ENCODE results near the gene TSGA10. TPM values are rescaled to one million over a fixed set of nuclear protein-coding genes. Genes with fewer than 3 reads are reported as not detected.
"Not testable (repeated sequence)": the region's sequence is repeated elsewhere in the genome, so short reads cannot be mapped to it uniquely, and the experiment has no call there.

Gene TSGA10, protein sequence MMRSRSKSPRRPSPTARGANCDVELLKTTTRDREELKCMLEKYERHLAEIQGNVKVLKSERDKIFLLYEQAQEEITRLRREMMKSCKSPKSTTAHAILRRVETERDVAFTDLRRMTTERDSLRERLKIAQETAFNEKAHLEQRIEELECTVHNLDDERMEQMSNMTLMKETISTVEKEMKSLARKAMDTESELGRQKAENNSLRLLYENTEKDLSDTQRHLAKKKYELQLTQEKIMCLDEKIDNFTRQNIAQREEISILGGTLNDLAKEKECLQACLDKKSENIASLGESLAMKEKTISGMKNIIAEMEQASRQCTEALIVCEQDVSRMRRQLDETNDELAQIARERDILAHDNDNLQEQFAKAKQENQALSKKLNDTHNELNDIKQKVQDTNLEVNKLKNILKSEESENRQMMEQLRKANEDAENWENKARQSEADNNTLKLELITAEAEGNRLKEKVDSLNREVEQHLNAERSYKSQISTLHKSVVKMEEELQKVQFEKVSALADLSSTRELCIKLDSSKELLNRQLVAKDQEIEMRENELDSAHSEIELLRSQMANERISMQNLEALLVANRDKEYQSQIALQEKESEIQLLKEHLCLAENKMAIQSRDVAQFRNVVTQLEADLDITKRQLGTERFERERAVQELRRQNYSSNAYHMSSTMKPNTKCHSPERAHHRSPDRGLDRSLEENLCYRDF
- polyA plus RNA-seq: 10 to 100 TPM in 2 of 3 donors, 1 to 10 TPM in 1; 7.9 to 15.9 (median 11.0) TPM

DNA sequence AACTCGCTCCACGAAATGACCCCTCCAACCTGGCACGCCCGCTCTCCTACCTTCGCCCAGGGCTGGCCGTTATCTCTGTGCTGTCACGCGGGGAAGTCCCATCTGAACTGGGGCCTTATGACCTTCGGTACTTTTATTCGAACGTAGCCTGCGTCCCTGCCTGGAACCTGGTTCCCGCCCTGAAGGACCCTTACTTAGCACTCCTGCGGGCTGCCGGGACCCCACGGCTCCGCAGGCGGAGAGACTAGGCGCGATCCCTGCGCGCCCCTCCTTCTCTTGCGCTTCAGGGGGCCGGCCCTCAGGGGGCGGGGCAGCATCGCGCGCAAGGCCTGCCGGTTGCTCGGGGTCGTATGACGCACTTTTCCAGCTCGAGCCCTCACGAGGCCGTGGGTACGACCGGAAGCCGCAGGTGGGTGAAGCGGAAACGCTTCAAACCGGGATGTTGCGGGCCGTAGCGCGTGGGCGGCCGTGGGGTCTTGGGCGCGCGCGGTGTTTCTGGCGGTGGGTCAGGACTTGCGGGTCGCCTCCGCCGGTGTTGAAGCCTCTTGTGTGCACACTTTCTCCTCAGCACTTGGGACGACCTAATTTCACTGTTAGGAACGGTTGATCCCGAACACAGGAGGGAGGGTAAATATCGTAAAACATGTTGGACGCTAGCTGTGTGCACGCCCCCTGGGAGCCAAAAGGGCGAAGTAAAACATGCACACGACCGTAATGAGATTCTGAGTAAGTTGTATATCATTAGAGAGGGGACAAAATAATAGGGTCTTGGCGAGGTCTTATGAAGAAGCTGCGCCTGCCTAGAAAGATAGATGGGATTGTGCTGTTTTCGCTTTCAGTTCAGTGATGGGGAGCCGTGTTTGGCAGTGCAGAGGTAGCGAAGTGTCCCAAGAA lies at the start of gene TSGA10, which contains the start of gene LIPT1:
Gene TSGA10 (minus strand): TSS at position 300 of the 894 bp plus-strand sequence. CDS start 45,503 bp downstream, outside the sequence.
Gene LIPT1 (plus strand): TSS at position 325 of the 894 bp plus-strand sequence. CDS start 6,991 bp downstream, outside the sequence.
- peak within 1 kb of the TSS in 1 of 6 donors; percentile 97 for H3K27ac Mint-ChIP-seq
- no peaks in the 10 kb centered on the region for H3K9me3 Mint-ChIP-seq
- H3K27me3 Mint-ChIP-seq (ENCODE audit: low read depth in 3 of 3): peaks cover 4 to 17% (median 7%) of the 10 kb centered on the region in 3 donors
- peaks cover 11 to 40% of the 10 kb centered on the region in 2 donors for H3K4me1 Mint-ChIP-seq
- DNase-seq: peak; percentile 91 to 92 (median 91)
- H3K4me3 Mint-ChIP-seq: no peak within 1 kb of the TSS
- peaks cover 11 to 21% (median 12%) of the 10 kb centered on the region in 3 donors for H3K36me3 Mint-ChIP-seq

DNA sequence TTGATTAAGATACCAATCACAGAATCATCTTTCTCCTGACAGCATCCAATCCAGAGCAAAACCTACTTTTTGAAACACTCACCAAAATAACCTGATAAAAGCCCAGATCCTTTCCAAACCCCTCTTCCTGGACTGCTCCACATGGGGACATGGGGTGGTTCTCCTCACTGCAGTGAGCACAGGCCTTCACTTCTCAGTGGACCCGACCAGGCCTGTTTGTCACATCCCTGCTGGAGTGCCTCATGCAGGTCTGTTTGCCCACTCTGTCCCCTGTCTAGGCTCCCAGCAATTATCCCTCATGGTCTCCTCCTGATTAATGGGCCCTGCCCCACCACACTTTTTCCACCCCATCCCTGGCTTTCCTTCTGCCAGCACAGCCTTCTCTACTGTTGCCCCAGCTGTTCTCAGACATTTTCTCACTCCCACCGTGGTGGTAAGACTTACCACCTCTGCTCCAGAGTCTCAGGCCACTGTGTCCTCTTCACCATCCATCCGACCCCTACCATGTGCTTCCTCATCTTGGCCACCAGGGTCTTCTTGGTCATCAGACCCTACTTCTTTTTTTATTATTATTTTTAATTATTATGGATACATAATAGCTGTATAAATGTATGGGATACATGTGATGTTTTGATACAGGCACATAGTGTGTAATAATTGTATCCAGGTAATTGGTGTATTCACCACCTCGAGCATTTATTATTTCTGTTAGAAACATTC lies 47.4 kb upstream of the TSGA10 start:
- H3K27ac Mint-ChIP-seq: peak overlapping the region in 3 of 6 donors; percentile 1 to 56 (median 29)
- H3K9me3 Mint-ChIP-seq: peaks cover 0 to 14% (median 4%) of the 10 kb centered on the region in 6 donors
- H3K4me3 Mint-ChIP-seq: no peak overlapping the region
- H3K4me1 Mint-ChIP-seq: no peaks in the 10 kb centered on the region
- peaks cover 6 to 15% (median 6%) of the 10 kb centered on the region in 3 donors for H3K36me3 Mint-ChIP-seq
- DNase-seq: no peak
- H3K27me3 Mint-ChIP-seq (ENCODE audit: low read depth in 3 of 3): peaks cover 0 to 2% (median 2%) of the 10 kb centered on the region in 3 donors

DNA sequence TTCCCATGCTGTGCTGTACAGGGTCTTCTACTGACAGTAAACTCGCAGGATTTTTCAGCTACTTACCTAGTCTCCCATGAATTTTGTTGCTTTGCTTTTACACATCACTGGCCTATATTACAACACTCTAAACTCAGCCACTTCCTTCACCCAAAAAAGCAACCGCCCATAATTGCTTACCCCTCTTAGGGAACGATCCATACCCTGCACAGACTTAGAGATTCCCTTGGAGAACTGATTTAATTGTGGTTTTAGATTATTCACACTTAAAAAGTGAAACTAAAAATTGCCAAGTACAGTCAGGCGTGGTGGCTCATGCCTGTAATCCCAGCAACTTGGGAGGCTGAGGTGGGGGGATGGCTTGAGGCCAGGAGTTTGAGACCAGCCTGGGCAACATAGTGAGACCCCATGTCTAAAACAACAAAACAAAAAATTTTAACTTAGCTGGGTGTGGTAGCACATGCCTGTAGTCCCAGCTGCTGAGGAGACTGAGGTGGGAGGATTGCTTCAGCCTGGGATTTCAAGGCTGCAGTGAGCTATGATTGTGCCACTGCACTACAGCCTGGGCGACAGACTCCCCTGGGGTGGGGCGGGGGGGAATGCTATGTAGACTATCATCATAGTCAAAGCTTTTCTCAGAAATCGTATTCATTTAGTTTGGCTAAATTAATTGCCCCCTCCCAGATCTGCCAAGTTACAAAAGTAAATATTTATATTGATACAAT lies 45.5 kb upstream of the TSGA10 start:
- peaks cover 8 to 16% (median 9%) of the 10 kb centered on the region in 3 donors for H3K36me3 Mint-ChIP-seq

DNA sequence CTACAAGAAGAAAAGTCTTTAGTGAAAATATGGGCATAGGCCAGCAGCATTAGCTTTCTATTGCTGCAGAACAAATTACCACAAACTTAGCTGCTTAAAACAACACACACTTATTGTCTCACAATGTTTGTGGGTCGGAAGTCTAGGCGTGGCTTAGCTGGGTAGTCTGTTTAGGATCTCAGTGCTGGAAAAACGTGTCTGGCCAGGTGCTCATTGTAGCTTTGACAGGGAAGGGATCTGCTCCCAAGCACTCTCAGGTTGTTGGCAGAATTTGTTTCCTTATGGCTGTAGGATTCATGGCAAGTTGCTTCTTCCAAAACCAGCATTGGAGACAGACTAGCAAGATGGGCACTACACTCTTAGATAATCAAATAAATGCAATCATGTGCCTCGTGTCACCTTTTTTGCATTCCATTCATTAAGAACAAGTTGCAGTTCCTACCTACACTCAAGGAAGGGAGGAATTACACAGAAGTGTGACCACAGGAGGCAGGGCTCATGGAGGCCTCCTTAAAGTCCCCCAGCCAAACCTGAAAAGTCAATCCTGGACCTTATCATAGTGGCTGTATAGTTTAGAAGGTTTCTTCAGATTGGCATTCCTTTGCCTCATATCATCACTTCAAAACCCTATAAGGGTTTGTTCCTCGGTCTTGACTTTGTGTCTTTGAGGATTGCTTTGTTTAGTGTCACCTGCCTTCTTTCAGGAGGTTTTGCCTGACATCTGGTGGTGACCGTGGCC lies 43.5 kb upstream of the TSGA10 start:
- Mint-ChIP-seq H3K27ac (no peak overlapping the region), H3K4me3 (no peak overlapping the region), H3K36me3 (peaks cover 9 to 20% (median 10%) of the 10 kb centered on the region in 3 donors), H3K9me3 (no peaks in the 10 kb centered on the region), H3K4me1 (no peaks in the 10 kb centered on the region), H3K27me3 (ENCODE audit: low read depth in 3 of 3) (peaks cover 0 to 2% (median 0%) of the 10 kb centered on the region in 3 donors)
- DNase-seq: no peak

More for the DNA sequence above, 45.5 kb upstream of the TSGA10 start:
- Mint-ChIP-seq H3K27ac (peak overlapping the region in 4 of 6 donors; percentile 12 to 65 (median 38)), H3K9me3 (no peaks in the 10 kb centered on the region), H3K4me1 (no peaks in the 10 kb centered on the region), H3K27me3 (ENCODE audit: low read depth in 3 of 3) (peaks cover 0 to 2% (median 2%) of the 10 kb centered on the region in 3 donors), H3K4me3 (no peak overlapping the region)
- DNase-seq: no peak

DNA sequence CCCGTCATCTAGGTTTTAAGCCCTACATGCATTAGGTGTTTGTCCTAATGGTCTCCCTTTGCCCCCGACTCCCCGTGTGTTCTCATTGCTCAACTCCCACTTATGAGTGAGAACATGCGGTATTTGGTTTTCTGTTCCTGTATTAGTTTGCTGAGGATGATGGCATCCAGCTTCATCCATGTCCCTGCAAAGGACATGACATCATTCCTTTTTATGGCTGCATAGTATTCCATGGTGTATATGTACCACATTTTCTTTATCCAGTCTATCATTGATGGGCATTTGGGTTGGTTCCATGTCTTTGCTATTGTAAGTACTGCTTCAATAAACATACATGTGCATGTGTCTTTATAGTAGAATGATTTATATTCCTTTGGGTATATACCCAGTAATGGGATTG lies 37.6 kb upstream of the TSGA10 start:
- Mint-ChIP-seq H3K36me3 (peaks cover 25 to 48% (median 30%) of the 10 kb centered on the region in 3 donors), H3K4me1 (peaks cover 2 to 30% of the 10 kb centered on the region in 2 donors)
- not testable (repeated sequence) for H3K4me3 Mint-ChIP-seq; H3K27ac Mint-ChIP-seq; DNase-seq; H3K27me3 Mint-ChIP-seq (ENCODE audit: low read depth in 3 of 3); H3K9me3 Mint-ChIP-seq

GRCh38 chr2:99190548-99190947 lies 35.8 kb upstream of the TSGA10 start:
- no peaks in the 10 kb centered on the region for H3K9me3 Mint-ChIP-seq
- no peak for DNase-seq
- H3K4me3 Mint-ChIP-seq: no peak overlapping the region
- H3K27me3 Mint-ChIP-seq (ENCODE audit: low read depth in 3 of 3): peaks cover 0 to 2% (median 0%) of the 10 kb centered on the region in 3 donors
- H3K4me1 Mint-ChIP-seq: peaks cover 2 to 30% of the 10 kb centered on the region in 2 donors
- H3K27ac Mint-ChIP-seq: peak overlapping the region in 1 of 6 donors; percentile 7
- peaks cover 19 to 44% (median 25%) of the 10 kb centered on the region in 3 donors for H3K36me3 Mint-ChIP-seq

GRCh38 chr2:99188357-99188756 lies 33.6 kb upstream of the TSGA10 start:
- Mint-ChIP-seq H3K27me3 (ENCODE audit: low read depth in 3 of 3) (peaks cover 0 to 2% (median 0%) of the 10 kb centered on the region in 3 donors), H3K9me3 (no peaks in the 10 kb centered on the region), H3K36me3 (peaks cover 14 to 37% (median 21%) of the 10 kb centered on the region in 3 donors), H3K4me1 (peaks cover 8 to 42% of the 10 kb centered on the region in 2 donors), H3K4me3 (no peak overlapping the region), H3K27ac (no peak overlapping the region)
- DNase-seq: no peak

DNA sequence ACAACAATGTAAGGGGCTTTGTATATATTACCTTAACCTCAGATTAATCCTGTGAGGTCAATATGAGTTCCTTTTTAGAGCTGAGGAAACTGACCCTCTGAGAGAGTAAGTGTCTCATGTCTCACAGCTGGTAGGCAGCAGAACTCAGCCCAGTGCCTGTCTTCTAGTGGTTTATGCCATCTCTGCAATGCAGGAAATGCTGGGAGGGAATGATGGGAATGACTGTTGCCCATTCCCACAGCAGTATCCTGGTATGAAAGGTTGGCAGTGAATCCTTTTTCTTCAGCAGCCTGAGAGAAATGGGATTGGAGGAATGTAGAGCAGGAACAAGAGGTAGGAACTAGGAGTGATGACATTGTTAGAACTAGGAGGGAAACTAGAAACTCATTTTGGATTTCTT lies 32.3 kb upstream of the TSGA10 start:
- Mint-ChIP-seq H3K4me1 (peaks cover 11 to 50% of the 10 kb centered on the region in 2 donors), H3K27me3 (ENCODE audit: low read depth in 3 of 3) (peaks cover 0 to 2% (median 0%) of the 10 kb centered on the region in 3 donors), H3K4me3 (no peak overlapping the region), H3K9me3 (no peaks in the 10 kb centered on the region), H3K36me3 (peaks cover 9 to 26% (median 16%) of the 10 kb centered on the region in 3 donors), H3K27ac (no peak overlapping the region)
- no peak for DNase-seq

GRCh38 chr2:99184811-99185210 lies 30.1 kb upstream of the TSGA10 start:
- Mint-ChIP-seq H3K36me3 (peaks cover 0 to 17% (median 6%) of the 10 kb centered on the region in 3 donors), H3K4me3 (no peak overlapping the region), H3K4me1 (peaks cover 29 to 53% of the 10 kb centered on the region in 2 donors), H3K9me3 (no peaks in the 10 kb centered on the region), H3K27me3 (ENCODE audit: low read depth in 3 of 3) (peaks cover 6 to 7% (median 7%) of the 10 kb centered on the region in 3 donors), H3K27ac (no peak overlapping the region)
- DNase-seq: no peak

- Mint-ChIP-seq H3K36me3 (peaks cover 0 to 6% (median 0%) of the 10 kb centered on the region in 3 donors), H3K27ac (peak overlapping the region in 3 of 6 donors; percentile 13 to 70 (median 42)), H3K9me3 (no peaks in the 10 kb centered on the region), H3K27me3 (ENCODE audit: low read depth in 3 of 3) (peaks cover 4 to 7% (median 7%) of the 10 kb centered on the region in 3 donors), H3K4me3 (peak overlapping the region in 4 of 5 donors; percentile 2 to 20 (median 12)), H3K4me1 (peaks cover 44 to 64% of the 10 kb centered on the region in 2 donors)
- no peak for DNase-seq
Observed at GRCh38 chr2:99183025-99183424, 28.3 kb upstream of the TSGA10 start.

GRCh38 chr2:99181624-99182000 lies 26.9 kb upstream of the TSGA10 start:
- no peaks in the 10 kb centered on the region for H3K36me3 Mint-ChIP-seq
- peaks cover 52 to 75% of the 10 kb centered on the region in 2 donors for H3K4me1 Mint-ChIP-seq
- no peaks in the 10 kb centered on the region for H3K9me3 Mint-ChIP-seq
- DNase-seq: no peak
- peaks cover 6 to 7% (median 7%) of the 10 kb centered on the region in 3 donors for H3K27me3 Mint-ChIP-seq (ENCODE audit: low read depth in 3 of 3)
- H3K4me3 Mint-ChIP-seq: peak overlapping the region; percentile 98 to 100 (median 99)
- H3K27ac Mint-ChIP-seq: peak overlapping the region; percentile 43 to 99 (median 98)
